ENCODE results near the gene GRB7. TPM values are rescaled to one million over a fixed set of nuclear protein-coding genes. Genes with fewer than 3 reads are reported as not detected.

GRB7 gene
- polyA plus RNA-seq, 1 donor, result 0.51 TPM

Other genes with a start within 250 kb of the GRB7 start
- 0.05 TPM for gene NEUROD2, start 130.0 kb upstream of the GRB7 start, polyA plus RNA-seq (ENCODE audit: insufficient read length)
- gene PPP1R1B, start 111.0 kb upstream of the GRB7 start, polyA plus RNA-seq (ENCODE audit: insufficient read length), result 1.0 TPM
- gene STARD3, start 100.8 kb upstream of the GRB7 start, polyA plus RNA-seq (ENCODE audit: insufficient read length), result 29.9 TPM
- gene TCAP, start 72.6 kb upstream of the GRB7 start, polyA plus RNA-seq (ENCODE audit: insufficient read length), result 399 TPM
- 4.8 TPM for gene PNMT, start 69.5 kb upstream of the GRB7 start, polyA plus RNA-seq (ENCODE audit: insufficient read length)
- gene PGAP3, start 49.9 kb upstream of the GRB7 start, polyA plus RNA-seq (ENCODE audit: insufficient read length), result 19.2 TPM
- 121 TPM for gene ERBB2, start 37.9 kb upstream of the GRB7 start, polyA plus RNA-seq (ENCODE audit: insufficient read length)
- gene MIEN1, start 7.4 kb upstream of the GRB7 start, polyA plus RNA-seq (ENCODE audit: insufficient read length), result 18.1 TPM
- 0.22 TPM for gene IKZF3, start 126.4 kb downstream of the GRB7 start, polyA plus RNA-seq (ENCODE audit: insufficient read length)
- not detected for gene ZPBP2, start 130.3 kb downstream of the GRB7 start, polyA plus RNA-seq (ENCODE audit: insufficient read length)
- 11.6 TPM for gene GSDMB, start 180.7 kb downstream of the GRB7 start, polyA plus RNA-seq (ENCODE audit: insufficient read length)
- gene ORMDL3, start 189.7 kb downstream of the GRB7 start, polyA plus RNA-seq (ENCODE audit: insufficient read length), result 38.8 TPM
- gene LRRC3C, start 189.8 kb downstream of the GRB7 start, polyA plus RNA-seq (ENCODE audit: insufficient read length), result not detected
- 0.16 TPM for gene GSDMA, start 225.1 kb downstream of the GRB7 start, polyA plus RNA-seq (ENCODE audit: insufficient read length)
- gene PSMD3, start 242.9 kb downstream of the GRB7 start, polyA plus RNA-seq (ENCODE audit: insufficient read length), result 92.0 TPM

All from forelimb muscle (tissue), 1 donor.